K562 (cell line): ENCODE data around the gene DPH2. TPM values are rescaled to one million over a fixed set of nuclear protein-coding genes. Genes with fewer than 3 reads are reported as not detected.
A peak's percentile ranks its signal among the peaks of the same experiment; 100 is the strongest.

Experiments
- BCOR ChIP-seq: fragments of 450-650 bp; IDR thresholded peaks from 2 replicates; pipeline ENCODE4 v1.6.1; 2016
- ETV1 ChIP-seq: fragments of 450-650 bp; conservative IDR thresholded peaks from 2 replicates; pipeline ENCODE4 v1.6.1; 2016; ENCODE audit warnings: missing genetic modification characterization, control low read depth, low read depth, missing compliant biosample characterization
- FOXK2 ChIP-seq, 2 experiments: fragments of 450-650 bp; IDR thresholded peaks in 1 of 2; conservative IDR thresholded peaks in 1 of 2; 2 replicates each; pipeline ENCODE4 v1.6.1; 2016; ENCODE audit warnings: low read depth in 2 of 2, mild to moderate bottlenecking in 1 of 2
- ILK ChIP-seq: fragments of 450-650 bp; IDR thresholded peaks from 2 replicates; pipeline ENCODE4 v1.6.1; 2016; ENCODE audit warnings: missing genetic modification characterization, low read depth, mild to moderate bottlenecking, missing compliant biosample characterization, moderate library complexity, borderline replicate concordance
- KLF13 ChIP-seq: fragments of 450-650 bp; IDR thresholded peaks from 2 replicates; pipeline ENCODE4 v1.6.1; 2016; ENCODE audit warnings: missing genetic modification characterization, low read depth, mild to moderate bottlenecking, missing compliant biosample characterization, moderate library complexity, borderline replicate concordance
- MAX ChIP-seq: sonication (generic); formaldehyde crosslinking; IDR thresholded peaks from 2 replicates; pipeline ENCODE4 v1.9.0; 2022; ENCODE audit warnings: mild to moderate bottlenecking, missing genetic modification reagents
- NRF1 ChIP-seq, 2 experiments: fragments of 450-650 bp; IDR thresholded peaks in 1 of 2; conservative IDR thresholded peaks in 1 of 2; 2 replicates each; pipeline ENCODE4 v1.6.1; 2014; ENCODE audit warnings: mild to moderate bottlenecking in 2 of 2
- PKNOX1 ChIP-seq: fragments of 450-650 bp; IDR thresholded peaks from 2 replicates; pipeline ENCODE4 v1.6.1; 2016
- ZHX1 ChIP-seq: fragments of 150-350 bp; conservative IDR thresholded peaks from 2 replicates; pipeline ENCODE4 v1.6.1; 2014; ENCODE audit warnings: low read length
- ZNF282 ChIP-seq: sonication (generic); formaldehyde crosslinking; IDR thresholded peaks from 2 replicates; pipeline ENCODE4 v1.8.1; 2023; ENCODE audit warnings: missing genetic modification reagents
- ZNF324 ChIP-seq: fragments of 250-450 bp; sonication (Bioruptor Pico); IDR thresholded peaks from 2 replicates; pipeline ENCODE4 v1.4.0; 2020; ENCODE audit warnings: mild to moderate bottlenecking
- ZNF395 ChIP-seq: fragments of 200-800 bp; sonication (Bioruptor generic); IDR thresholded peaks from 2 replicates; pipeline ENCODE4 v1.6.1; 2017; ENCODE audit warnings: missing genetic modification characterization, missing compliant biosample characterization
- polyA plus RNA-seq, 8 experiments: library from polyadenylated mRNA; depleted of rRNA in 4 of 8; stranded (reverse) in 5 of 8; unstranded in 3 of 8; fragments of >200 nt; fragmentation: Nextera tagmentation in 2 of 8; fragmentation: Illumina TruSeq in 1 of 8; extraction: Ambion mirVana in 2 of 8; extraction: Trizol in 1 of 8; gene quantifications; 2 replicates each; pipeline versions ENCODE4 v1.2.1 to v1.2.3, GENCODE V29; 2011 to 2014; ENCODE audit warnings: inconsistent platforms in 1 of 8, missing spikeins in 1 of 8
- total RNA-seq, 7 experiments: library from RNA; depleted of rRNA in 6 of 7; stranded (reverse); fragments of >200 nt in 6 of 7; fragmentation: Illumina TruSeq in 2 of 7; extraction: Trizol in 2 of 7; gene quantifications; 2 replicates each; pipeline versions ENCODE4 v1.2.1 to v1.2.3, GENCODE V29; 2011 to 2021; ENCODE audit warnings: low replicate concordance in 1 of 7

Gene DPH2
- total and polyA plus RNA-seq, 9 of the 15 experiments (the other 6 are each of a cell fraction or from before 2014, with no cell fraction given): 17.9 to 94.1 (median 68.1) TPM

- 0 out of 2 replicates have a peak, but pooled peaks have one; percentile 34 for TF ChIP-seq ZHX1
- 0 out of 4 replicates have a peak, but pooled peaks of 1 of the 2 experiments have one; percentile 50 for TF ChIP-seq FOXK2 (conservative IDR thresholded peaks at IDR 0.05 in 1 of 2, IDR thresholded peaks at IDR 0.05 in 1 of 2; ENCODE audit: low read depth in 2 of 2)
- no peak for TF ChIP-seq ZNF324
- peak; percentile 54 for TF ChIP-seq ZNF395 (CRISPR knock-in tag)
- TF ChIP-seq ILK (tag): no peak
- peak in 1 of 2 experiments; percentile 42; a peak in 3 of 4 replicates for TF ChIP-seq NRF1 (conservative IDR thresholded peaks at IDR 0.05 in 1 of 2, IDR thresholded peaks at IDR 0.05 in 1 of 2)
- peak; percentile 89 for TF ChIP-seq MAX (CRISPR knock-in tag)
- TF ChIP-seq BCOR: peak; percentile 58; the same call in 1 of the 2 replicates
- no peak for TF ChIP-seq ETV1
- 0 out of 2 replicates have a peak, but pooled peaks have one; percentile 40 for TF ChIP-seq ZNF282 (CRISPR knock-in tag)
- TF ChIP-seq PKNOX1: no peak
- peak; percentile 66; the same call in 1 of the 2 replicates for TF ChIP-seq KLF13 (tag)
Observed at GRCh38 chr1:43991476-43992231, 21.8 kb downstream of the DPH2 start, which contains the start of gene CCDC24 (continued).
